Dendritic cell treated with granulocyte-macrophage colony-stimulating factor and Interleukin-4, amounts not matched to agents 40 ng/mL and 50 ng/mL, for 4 days (primary cell): ENCODE measurements around the gene CPT1B.

Source experiments
- H3K27ac Mint-ChIP-seq: one replicate; pipeline ENCODE4 v1.8.0; 2022; ENCODE audit warnings: mild to moderate bottlenecking, mixed read lengths
- H3K27me3 Mint-ChIP-seq: one replicate; pipeline ENCODE4 v1.8.0; 2022; ENCODE audit warnings: mild to moderate bottlenecking, mixed read lengths
- H3K36me3 Mint-ChIP-seq: one replicate; pipeline ENCODE4 v1.8.0; 2022; ENCODE audit warnings: low read depth, mixed read lengths
- H3K4me1 Mint-ChIP-seq: one replicate; pipeline ENCODE4 v1.8.0; 2022; ENCODE audit warnings: low read depth, mixed read lengths
- H3K4me3 Mint-ChIP-seq: one replicate; pipeline ENCODE4 v1.8.0; 2022; ENCODE audit warnings: mild to moderate bottlenecking, moderate library complexity, mixed read lengths
- H3K9me3 Mint-ChIP-seq: one replicate; pipeline ENCODE4 v1.8.0; 2022; ENCODE audit warnings: mixed read lengths
- intact Hi-C: fragments of 100-400 bp; cut with micrococcal nuclease; formaldehyde crosslinking; loops from one replicate; pipeline ENCODE4 v1.15.0; 2022

CPT1B gene

DNA sequence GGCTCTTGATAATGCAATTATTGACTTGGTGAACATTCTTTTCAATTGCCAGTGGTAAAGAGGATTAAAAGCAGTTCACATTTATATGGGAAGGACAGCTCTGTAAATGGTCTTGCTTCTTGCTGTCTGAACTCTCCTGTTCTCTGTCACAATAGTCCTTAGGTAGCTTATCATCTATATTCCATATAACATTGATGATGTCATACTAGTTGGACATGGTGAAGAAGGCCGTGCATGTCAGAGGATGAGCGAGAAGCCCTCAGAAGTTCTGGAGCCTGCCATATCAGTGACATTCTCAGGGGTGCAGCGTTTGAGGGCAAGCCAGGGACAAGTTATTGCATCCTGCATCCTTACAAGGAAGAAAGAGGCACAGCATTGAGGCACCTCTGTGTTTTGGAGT is 7.0 kb upstream of the CPT1B start:
- H3K4me1 Mint-ChIP-seq: peaks cover 19% of the 10 kb centered on the region
- no peak overlapping the region for H3K27ac Mint-ChIP-seq
- peaks cover 21% of the 10 kb centered on the region for H3K36me3 Mint-ChIP-seq
- H3K9me3 Mint-ChIP-seq: no peaks in the 10 kb centered on the region
- intact Hi-C loops: no loop called here
- peaks cover 5% of the 10 kb centered on the region for H3K27me3 Mint-ChIP-seq
- H3K4me3 Mint-ChIP-seq: no peak overlapping the region

- H3K27ac Mint-ChIP-seq: no peak overlapping the region
- peaks cover 30% of the 10 kb centered on the region for H3K36me3 Mint-ChIP-seq
- H3K27me3 Mint-ChIP-seq: peaks cover 5% of the 10 kb centered on the region
- no peak overlapping the region for H3K4me3 Mint-ChIP-seq
- H3K9me3 Mint-ChIP-seq: no peaks in the 10 kb centered on the region
- intact Hi-C loops: loop anchor here (5.0 kb wide), 1 partner anchor 77 kb away; the partner anchor contains the start of genes LMF2 and NCAPH2
- peaks cover 27% of the 10 kb centered on the region for H3K4me1 Mint-ChIP-seq
These were observed 6.2 kb upstream of the CPT1B start for GRCh38 chr22:50584106-50585096.

GRCh38 chr22:50583294-50583861 is 5.2 kb upstream of the CPT1B start:
- peaks cover 8% of the 10 kb centered on the region for H3K27me3 Mint-ChIP-seq
- peak overlapping the region; percentile 95 for H3K27ac Mint-ChIP-seq
- intact Hi-C loops: loop anchor here (2.0 to 5.0 kb wide), 4 partner anchors 17 to 76 kb away; partner anchors contain the start of genes LMF2, MAPK8IP2, NCAPH2 and TYMP
- H3K36me3 Mint-ChIP-seq: peaks cover 40% of the 10 kb centered on the region
- peak overlapping the region; percentile 80 for H3K4me3 Mint-ChIP-seq
- peaks cover 37% of the 10 kb centered on the region for H3K4me1 Mint-ChIP-seq
- H3K9me3 Mint-ChIP-seq: no peaks in the 10 kb centered on the region

- peaks cover 43% of the 10 kb centered on the region for H3K36me3 Mint-ChIP-seq
- intact Hi-C loops: loop anchor here (2.0 to 5.0 kb wide), 4 partner anchors 18 to 75 kb away; partner anchors contain the start of genes LMF2, MAPK8IP2, NCAPH2 and TYMP
- peaks cover 39% of the 10 kb centered on the region for H3K4me1 Mint-ChIP-seq
- H3K4me3 Mint-ChIP-seq: peak within 1 kb of the TSS; percentile 80
- H3K9me3 Mint-ChIP-seq: no peaks in the 10 kb centered on the region
- H3K27ac Mint-ChIP-seq: peak within 1 kb of the TSS; percentile 95
- peaks cover 10% of the 10 kb centered on the region for H3K27me3 Mint-ChIP-seq
These were observed 4.5 kb upstream of the CPT1B start, which contains the start of gene CHKB for GRCh38 chr22:50582493-50583293. Gene CHKB, minus strand, starts transcription at chr22:50582849. Its CDS starts 68 bp downstream, at chr22:50582781.

DNA sequence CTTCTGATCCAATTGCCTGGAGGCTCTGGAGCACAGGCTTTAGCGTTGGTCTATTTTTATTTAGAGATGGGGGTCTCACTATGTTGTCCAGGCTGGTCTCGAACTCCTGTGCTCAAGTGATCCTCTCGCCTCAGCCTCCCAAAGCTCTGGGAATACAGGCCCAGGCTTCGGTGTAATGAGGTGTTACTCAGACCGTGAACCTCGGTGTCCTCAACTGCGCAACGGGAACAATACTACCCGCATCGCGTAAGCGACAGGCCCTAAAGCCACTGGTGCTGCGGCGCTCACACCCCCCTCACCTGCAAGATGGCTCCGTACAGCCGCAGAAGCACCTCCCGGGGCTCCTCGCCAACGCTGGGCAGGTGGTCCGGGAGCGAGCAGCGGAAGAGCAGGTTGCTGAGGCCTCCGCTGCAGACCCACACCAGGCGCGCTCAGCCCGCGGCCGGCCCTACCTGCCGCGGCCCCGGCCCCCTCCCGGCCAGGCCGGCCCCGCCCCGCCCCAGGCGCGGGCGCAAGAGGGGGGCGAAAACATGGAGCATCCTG is 3.8 kb upstream of the CPT1B start:
- Mint-ChIP-seq H3K27ac (peak overlapping the region; percentile 95), H3K9me3 (no peaks in the 10 kb centered on the region), H3K4me1 (peaks cover 46% of the 10 kb centered on the region), H3K4me3 (peak overlapping the region; percentile 80), H3K27me3 (peaks cover 14% of the 10 kb centered on the region), H3K36me3 (peaks cover 47% of the 10 kb centered on the region)
- intact Hi-C loops: loop anchor here (2.0 to 5.0 kb wide), 4 partner anchors 19 to 75 kb away; partner anchors contain the start of genes LMF2, MAPK8IP2, NCAPH2 and TYMP

GRCh38 chr22:50581031-50581949 is 3.1 kb upstream of the CPT1B start:
- H3K27ac Mint-ChIP-seq: peak overlapping the region; percentile 95
- peaks cover 13% of the 10 kb centered on the region for H3K27me3 Mint-ChIP-seq

DNA sequence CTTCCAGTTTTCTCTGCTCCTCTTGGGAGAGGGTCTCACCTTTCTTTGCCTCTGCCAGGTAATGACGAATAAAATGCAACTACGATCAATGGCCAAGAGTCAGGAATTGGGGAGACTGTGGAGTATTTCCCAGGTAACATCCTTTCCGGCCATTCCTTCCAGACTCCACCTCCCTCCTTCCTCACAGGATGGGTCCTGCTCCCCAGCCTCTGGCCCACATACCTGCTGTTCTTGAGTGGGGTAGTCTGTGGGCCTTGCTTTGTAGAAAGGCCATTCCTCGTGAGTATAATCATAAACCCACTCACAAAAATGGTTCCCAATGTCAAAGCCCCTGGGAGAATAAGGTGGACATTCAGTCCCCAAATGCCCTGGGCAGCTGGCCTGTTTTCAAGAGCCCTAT is 1.5 kb upstream of the CPT1B start:
- Mint-ChIP-seq H3K4me1 (peaks cover 47% of the 10 kb centered on the region), H3K36me3 (peaks cover 47% of the 10 kb centered on the region), H3K9me3 (no peaks in the 10 kb centered on the region), H3K27me3 (peaks cover 9% of the 10 kb centered on the region), H3K27ac (no peak overlapping the region), H3K4me3 (no peak overlapping the region)
- intact Hi-C loops: loop anchor here (5.0 kb wide), 1 partner anchor 72 kb away; the partner anchor contains the start of genes LMF2 and NCAPH2

More at GRCh38 chr22:50581031-50581949, 3.1 kb upstream of the CPT1B start:
- peaks cover 47% of the 10 kb centered on the region for H3K36me3 Mint-ChIP-seq
- peak overlapping the region; percentile 80 for H3K4me3 Mint-ChIP-seq
- peaks cover 47% of the 10 kb centered on the region for H3K4me1 Mint-ChIP-seq
- no peaks in the 10 kb centered on the region for H3K9me3 Mint-ChIP-seq
- intact Hi-C loops: loop anchor here (5.0 kb wide), 1 partner anchor 74 kb away; the partner anchor contains the start of genes LMF2 and NCAPH2

GRCh38 chr22:50578776-50579310 is 616 bp upstream of the CPT1B start:
- Mint-ChIP-seq H3K4me1 (peaks cover 47% of the 10 kb centered on the region), H3K27ac (no peak overlapping the region), H3K9me3 (no peaks in the 10 kb centered on the region), H3K27me3 (peaks cover 9% of the 10 kb centered on the region), H3K36me3 (peaks cover 56% of the 10 kb centered on the region), H3K4me3 (no peak overlapping the region)
- intact Hi-C loops: no loop called here

GRCh38 chr22:50577697-50577986 is 585 bp downstream of the CPT1B start:
- H3K27ac Mint-ChIP-seq: no peak overlapping the region
- H3K27me3 Mint-ChIP-seq: peaks cover 9% of the 10 kb centered on the region
- peaks cover 41% of the 10 kb centered on the region for H3K4me1 Mint-ChIP-seq
- intact Hi-C loops: loop anchor here (2.0 kb wide), 1 partner anchor 43 kb away; no protein-coding TSS in a partner anchor
- no peaks in the 10 kb centered on the region for H3K9me3 Mint-ChIP-seq
- peaks cover 63% of the 10 kb centered on the region for H3K36me3 Mint-ChIP-seq
- no peak overlapping the region for H3K4me3 Mint-ChIP-seq

DNA sequence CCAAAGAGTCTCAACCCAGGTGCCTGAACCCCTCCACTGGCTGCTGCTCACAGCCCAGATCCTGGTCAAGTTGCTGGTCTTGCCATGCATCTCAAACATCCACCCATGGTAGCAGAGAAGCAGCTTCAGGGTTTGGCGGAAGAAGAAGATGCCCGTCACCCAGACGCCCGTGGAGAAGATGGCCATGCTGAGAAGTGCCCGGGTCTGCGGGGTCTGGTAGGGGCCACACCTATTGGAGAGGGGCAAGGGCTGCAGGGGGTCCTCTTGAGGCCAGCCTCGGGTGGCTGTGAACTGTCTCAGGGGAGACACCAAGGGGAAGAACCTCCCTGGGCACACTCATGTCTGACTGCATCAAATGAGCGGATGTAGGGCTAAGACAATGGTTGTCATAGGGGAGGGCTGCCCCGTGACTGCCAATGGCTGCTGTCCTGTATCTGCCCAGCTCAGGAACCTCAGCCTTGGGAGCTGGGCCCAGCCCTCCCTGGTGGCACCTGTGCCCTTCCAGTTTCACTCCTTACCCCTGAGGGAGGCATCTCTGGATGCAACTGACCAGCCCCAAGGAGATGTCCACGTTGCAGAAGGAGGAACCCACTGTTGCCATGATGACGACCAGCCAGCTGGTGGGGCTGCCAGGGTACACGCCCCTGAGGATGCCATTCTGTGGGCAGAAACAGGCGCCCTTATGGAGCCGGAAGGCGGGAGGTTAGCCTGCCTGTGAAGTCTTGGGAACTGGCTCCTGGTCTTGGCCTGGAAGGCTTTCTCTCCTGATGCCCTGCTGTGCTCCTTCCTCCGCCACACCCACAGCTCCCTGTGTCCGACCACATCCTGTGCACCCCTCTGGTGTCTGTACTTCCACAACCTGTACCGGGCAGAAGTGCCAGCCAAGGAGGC is 1.2 kb downstream of the CPT1B start:
- Mint-ChIP-seq H3K4me1 (peaks cover 41% of the 10 kb centered on the region), H3K4me3 (no peak overlapping the region), H3K36me3 (peaks cover 64% of the 10 kb centered on the region), H3K9me3 (no peaks in the 10 kb centered on the region), H3K27me3 (peaks cover 9% of the 10 kb centered on the region), H3K27ac (no peak overlapping the region)
- intact Hi-C loops: loop anchor here (2.0 kb wide), 1 partner anchor 44 kb away; no protein-coding TSS in a partner anchor

DNA sequence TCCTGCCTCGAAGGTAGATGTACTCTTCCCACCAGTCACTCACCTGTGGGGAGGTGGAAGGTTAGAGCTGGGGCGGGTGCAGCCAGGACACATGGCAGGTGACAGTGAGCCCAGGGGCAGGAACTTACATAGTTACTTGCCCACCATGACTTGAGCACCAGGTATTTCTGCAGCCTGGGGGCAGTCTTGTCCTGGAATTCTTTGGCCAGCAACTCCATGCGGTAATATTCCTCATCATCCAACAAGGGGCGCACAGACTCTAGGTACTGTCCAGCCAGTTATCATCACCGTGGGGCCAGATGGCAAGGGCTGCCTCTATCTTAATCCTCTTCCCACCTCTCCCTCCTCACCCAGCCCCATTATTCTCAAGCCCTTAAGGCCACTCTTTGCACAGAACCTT is 2.2 kb downstream of the CPT1B start:
- Mint-ChIP-seq H3K27me3 (peaks cover 9% of the 10 kb centered on the region), H3K27ac (no peak overlapping the region), H3K36me3 (peaks cover 69% of the 10 kb centered on the region), H3K4me1 (peaks cover 33% of the 10 kb centered on the region), H3K9me3 (no peaks in the 10 kb centered on the region), H3K4me3 (no peak overlapping the region)
- intact Hi-C loops: loop anchor here (2.0 kb wide), 1 partner anchor 45 kb away; no protein-coding TSS in a partner anchor
